Neural cell (in vitro differentiated cells): ENCODE data around the gene ITGA11. TPM values are rescaled to one million over a fixed set of nuclear protein-coding genes. Genes with fewer than 3 reads are reported as not detected.

ENCODE experiments used
- H2AFZ ChIP-seq: fragments of 200-600, 300-800 bp; sonication (generic), shearing (Covaris generic); 2 replicates; pipeline ENCODE4 v1.6.0; 2014; ENCODE audit warnings: low read depth, mild to moderate bottlenecking, antibody characterized with exemption, low read length, moderate library complexity
- H3F3A ChIP-seq: fragments of 200-600 bp; shearing (Covaris generic); 2 replicates; pipeline ENCODE4 v1.6.1; 2016; ENCODE audit warnings: mild to moderate bottlenecking, moderate library complexity, mixed read lengths, antibody characterized with exemption, low read length; ENCODE audit not compliant: insufficient read depth, poor library complexity, severe bottlenecking
- H3K27ac ChIP-seq: fragments of 200-600, 300-800 bp; sonication (generic), shearing (Covaris generic); 2 replicates; pipeline ENCODE4 v1.5.1; 2014; ENCODE audit warnings: mild to moderate bottlenecking, low read length, moderate library complexity
- H3K27me3 ChIP-seq: fragments of 300-800, 200-600 bp; sonication (generic), shearing (Covaris generic); 2 replicates; pipeline ENCODE4 v1.6.0; 2014; ENCODE audit warnings: mild to moderate bottlenecking, low read depth, low read length, moderate library complexity; ENCODE audit not compliant: insufficient read depth
- H3K36me3 ChIP-seq: fragments of 300-800, 200-600 bp; sonication (generic), shearing (Covaris generic); 2 replicates; pipeline ENCODE4 v1.5.1; 2014; ENCODE audit warnings: mild to moderate bottlenecking, antibody characterized with exemption, low read length, moderate library complexity; ENCODE audit not compliant: insufficient read depth
- H3K4me2 ChIP-seq: fragments of 300-800, 200-600 bp; sonication (generic), shearing (Covaris generic); 2 replicates; pipeline ENCODE4 v1.6.0; 2014; ENCODE audit warnings: mild to moderate bottlenecking, low read length
- H3K4me3 ChIP-seq: fragments of 300-800, 200-600 bp; sonication (generic), shearing (Covaris generic); 2 replicates; pipeline ENCODE4 v1.5.1; 2014; ENCODE audit warnings: mild to moderate bottlenecking, low read length, moderate library complexity
- H3K79me2 ChIP-seq: fragments of 200-600 bp; shearing (Covaris generic); replicated peaks from 2 replicates; pipeline ENCODE4 v1.6.0; 2014; ENCODE audit warnings: mild to moderate bottlenecking, low read length, moderate library complexity; ENCODE audit not compliant: insufficient read depth
- H3K9ac ChIP-seq: fragments of 300-800, 200-600 bp; sonication (generic), shearing (Covaris generic); 2 replicates; pipeline ENCODE4 v1.6.1; 2016; ENCODE audit warnings: mild to moderate bottlenecking, low read length, mixed read lengths
- H3K9me2 ChIP-seq: fragments of 200-600 bp; shearing (Covaris generic); 2 replicates; pipeline ENCODE4 v1.6.1; 2016; ENCODE audit warnings: mild to moderate bottlenecking, low read length, mixed read lengths; ENCODE audit not compliant: insufficient read depth
- H3K9me3 ChIP-seq: fragments of 200-600, 300-800 bp; sonication (generic), shearing (Covaris generic); 2 replicates; pipeline ENCODE4 v1.6.1; 2016; ENCODE audit warnings: mild to moderate bottlenecking, mixed run types, low read length, moderate library complexity, mixed read lengths
- H4K20me1 ChIP-seq: fragments of 200-600 bp; shearing (Covaris generic); 2 replicates; pipeline ENCODE4 v1.6.1; 2016; ENCODE audit warnings: mild to moderate bottlenecking, mixed run types; ENCODE audit not compliant: insufficient read depth
- EP300 ChIP-seq: fragments of 450-650 bp; conservative IDR thresholded peaks from 2 replicates; pipeline ENCODE4 v1.6.1; 2014; ENCODE audit warnings: antibody characterized with exemption, mild to moderate bottlenecking, moderate library complexity; ENCODE audit not compliant: poor library complexity, severe bottlenecking
- EZH2 ChIP-seq: fragments of 200-600, 300-800 bp; shearing (Covaris generic), sonication (generic); IDR thresholded peaks from 2 replicates; pipeline ENCODE4 v1.6.1; 2014; ENCODE audit warnings: antibody characterized with exemption, low read length, borderline replicate concordance, mild to moderate bottlenecking; ENCODE audit not compliant: insufficient read depth, poor library complexity, severe bottlenecking
- MXI1 ChIP-seq: fragments of 450-650 bp; conservative IDR thresholded peaks from 2 replicates; pipeline ENCODE4 v1.6.1; 2014; ENCODE audit warnings: antibody characterized with exemption, mild to moderate bottlenecking; ENCODE audit not compliant: poor library complexity, severe bottlenecking
- POLR2AphosphoS5 ChIP-seq: IDR thresholded peaks from 2 replicates; pipeline ENCODE4 v1.6.1; 2012
- RAD21 ChIP-seq: fragments of 450-650 bp; conservative IDR thresholded peaks from 2 replicates; pipeline ENCODE4 v1.6.1; 2014; ENCODE audit warnings: antibody characterized with exemption, mild to moderate bottlenecking, moderate library complexity
- SMC3 ChIP-seq: fragments of 450-650 bp; conservative IDR thresholded peaks from 2 replicates; pipeline ENCODE4 v1.6.1; 2014; ENCODE audit warnings: antibody characterized with exemption, mild to moderate bottlenecking, moderate library complexity; ENCODE audit not compliant: poor library complexity
- TAF1 ChIP-seq: IDR thresholded peaks from 2 replicates; pipeline ENCODE4 v1.6.1; 2012; ENCODE audit warnings: low read depth
- polyA plus RNA-seq: library from polyadenylated mRNA; depleted of rRNA; stranded (reverse); fragments of >200 nt; gene quantifications from 2 replicates; pipeline ENCODE4 v1.2.3, GENCODE V29; 2014
- TF ChIP-seq, protein P1 (sequence below): fragments of 450-650 bp; IDR thresholded peaks from 2 replicates; pipeline ENCODE4 v1.5.1; 2014; ENCODE audit warnings: antibody characterized with exemption, mild to moderate bottlenecking, moderate library complexity; ENCODE audit not compliant: poor library complexity, severe bottlenecking
- TF ChIP-seq, protein P2 (sequence below): IDR thresholded peaks from 2 replicates; pipeline ENCODE4 v1.6.1; 2012; ENCODE audit warnings: borderline replicate concordance

The ITGA11 gene
- polyA plus RNA-seq, 1 donor from 2014 or later = not detected

DNA sequence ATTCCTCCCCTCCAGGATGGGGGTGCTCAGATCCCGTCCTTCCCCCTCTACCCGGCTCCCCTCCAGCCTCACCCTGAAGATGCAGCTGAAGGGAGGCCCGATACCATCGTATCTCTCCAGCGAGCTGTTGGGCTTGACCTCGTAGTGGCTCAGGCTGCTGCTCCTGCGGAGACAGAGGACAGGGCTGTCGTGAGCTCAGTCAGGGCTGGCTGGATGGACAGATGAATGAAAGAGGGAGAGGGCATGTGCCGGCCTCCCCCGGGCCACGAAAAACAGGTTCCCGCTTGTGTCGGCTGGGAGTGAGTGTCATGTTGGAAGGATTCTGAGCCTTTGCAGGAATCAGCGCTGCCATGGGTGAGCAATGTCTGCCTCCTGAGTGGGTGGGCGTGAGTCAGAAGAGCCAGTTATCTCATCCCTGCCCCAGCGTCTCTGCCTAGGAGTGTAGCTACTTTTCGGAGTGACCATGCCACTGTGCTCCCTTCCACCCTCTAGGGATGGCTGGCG is 119.2 kb downstream of the ITGA11 start:
- H3K36me3 ChIP-seq = no peaks in the 10 kb centered on the region
- H3K9ac ChIP-seq = no peak overlapping the region
- H4K20me1 ChIP-seq = no peaks in the 10 kb centered on the region
- no peaks in the 10 kb centered on the region for H3K79me2 ChIP-seq
- no peak overlapping the region for H3K27ac ChIP-seq
- no peaks in the 10 kb centered on the region for H3K9me2 ChIP-seq
- no peak overlapping the region for H2AFZ ChIP-seq
- H3F3A ChIP-seq = no peaks in the 10 kb centered on the region
- TF ChIP-seq SMC3 = no peak
- H3K4me3 ChIP-seq = no peak overlapping the region
- H3K27me3 ChIP-seq = no peaks in the 10 kb centered on the region
- H3K4me2 ChIP-seq = no peak overlapping the region
- H3K9me3 ChIP-seq = no peaks in the 10 kb centered on the region

DNA sequence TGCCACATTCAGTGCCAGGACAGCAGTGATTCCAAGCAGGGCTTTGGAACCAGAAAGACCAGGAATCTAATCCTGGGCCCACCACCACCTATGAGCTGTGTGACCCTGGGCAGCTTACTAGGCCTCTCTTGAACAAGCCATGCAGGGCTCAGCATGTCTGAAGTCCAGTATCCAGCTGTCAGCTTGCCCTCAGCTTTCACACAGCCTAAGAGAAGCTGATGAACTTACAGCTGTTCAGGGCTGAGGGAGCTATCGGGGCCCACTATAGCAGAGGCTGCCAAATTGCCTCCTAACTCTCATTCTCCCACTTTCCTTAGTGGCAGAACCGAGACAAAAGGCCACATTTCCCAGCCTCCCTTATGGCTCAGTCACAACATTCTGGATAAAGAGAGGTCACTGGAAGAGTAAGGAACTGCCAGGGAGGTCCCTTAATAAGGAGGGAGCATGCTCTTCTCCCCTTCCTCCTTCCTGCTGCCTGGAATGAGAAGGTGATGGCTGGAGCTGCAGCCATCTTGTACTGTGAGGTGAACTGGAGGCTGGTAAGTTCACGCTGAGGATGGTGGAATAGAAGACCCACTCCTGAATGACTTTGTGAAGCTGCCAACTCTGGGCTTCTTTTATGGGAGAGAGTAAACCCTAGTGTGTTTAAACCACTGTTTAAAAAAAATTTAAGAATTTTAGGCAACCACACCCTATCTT is 120.0 kb downstream of the ITGA11 start:
- Histone ChIP-seq H4K20me1 (no peaks in the 10 kb centered on the region), H3K27ac (no peak overlapping the region), H3K9me2 (no peaks in the 10 kb centered on the region), H3F3A (no peaks in the 10 kb centered on the region), H2AFZ (no peak overlapping the region), H3K9me3 (no peaks in the 10 kb centered on the region), H3K79me2 (no peaks in the 10 kb centered on the region), H3K9ac (no peak overlapping the region), H3K36me3 (no peaks in the 10 kb centered on the region), H3K4me2 (no peak overlapping the region), H3K4me3 (no peak overlapping the region), H3K27me3 (no peaks in the 10 kb centered on the region)
- TF ChIP-seq, protein P1, sequence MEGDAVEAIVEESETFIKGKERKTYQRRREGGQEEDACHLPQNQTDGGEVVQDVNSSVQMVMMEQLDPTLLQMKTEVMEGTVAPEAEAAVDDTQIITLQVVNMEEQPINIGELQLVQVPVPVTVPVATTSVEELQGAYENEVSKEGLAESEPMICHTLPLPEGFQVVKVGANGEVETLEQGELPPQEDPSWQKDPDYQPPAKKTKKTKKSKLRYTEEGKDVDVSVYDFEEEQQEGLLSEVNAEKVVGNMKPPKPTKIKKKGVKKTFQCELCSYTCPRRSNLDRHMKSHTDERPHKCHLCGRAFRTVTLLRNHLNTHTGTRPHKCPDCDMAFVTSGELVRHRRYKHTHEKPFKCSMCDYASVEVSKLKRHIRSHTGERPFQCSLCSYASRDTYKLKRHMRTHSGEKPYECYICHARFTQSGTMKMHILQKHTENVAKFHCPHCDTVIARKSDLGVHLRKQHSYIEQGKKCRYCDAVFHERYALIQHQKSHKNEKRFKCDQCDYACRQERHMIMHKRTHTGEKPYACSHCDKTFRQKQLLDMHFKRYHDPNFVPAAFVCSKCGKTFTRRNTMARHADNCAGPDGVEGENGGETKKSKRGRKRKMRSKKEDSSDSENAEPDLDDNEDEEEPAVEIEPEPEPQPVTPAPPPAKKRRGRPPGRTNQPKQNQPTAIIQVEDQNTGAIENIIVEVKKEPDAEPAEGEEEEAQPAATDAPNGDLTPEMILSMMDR = no peak
- no peak for TF ChIP-seq EP300
- TF ChIP-seq, protein P2, sequence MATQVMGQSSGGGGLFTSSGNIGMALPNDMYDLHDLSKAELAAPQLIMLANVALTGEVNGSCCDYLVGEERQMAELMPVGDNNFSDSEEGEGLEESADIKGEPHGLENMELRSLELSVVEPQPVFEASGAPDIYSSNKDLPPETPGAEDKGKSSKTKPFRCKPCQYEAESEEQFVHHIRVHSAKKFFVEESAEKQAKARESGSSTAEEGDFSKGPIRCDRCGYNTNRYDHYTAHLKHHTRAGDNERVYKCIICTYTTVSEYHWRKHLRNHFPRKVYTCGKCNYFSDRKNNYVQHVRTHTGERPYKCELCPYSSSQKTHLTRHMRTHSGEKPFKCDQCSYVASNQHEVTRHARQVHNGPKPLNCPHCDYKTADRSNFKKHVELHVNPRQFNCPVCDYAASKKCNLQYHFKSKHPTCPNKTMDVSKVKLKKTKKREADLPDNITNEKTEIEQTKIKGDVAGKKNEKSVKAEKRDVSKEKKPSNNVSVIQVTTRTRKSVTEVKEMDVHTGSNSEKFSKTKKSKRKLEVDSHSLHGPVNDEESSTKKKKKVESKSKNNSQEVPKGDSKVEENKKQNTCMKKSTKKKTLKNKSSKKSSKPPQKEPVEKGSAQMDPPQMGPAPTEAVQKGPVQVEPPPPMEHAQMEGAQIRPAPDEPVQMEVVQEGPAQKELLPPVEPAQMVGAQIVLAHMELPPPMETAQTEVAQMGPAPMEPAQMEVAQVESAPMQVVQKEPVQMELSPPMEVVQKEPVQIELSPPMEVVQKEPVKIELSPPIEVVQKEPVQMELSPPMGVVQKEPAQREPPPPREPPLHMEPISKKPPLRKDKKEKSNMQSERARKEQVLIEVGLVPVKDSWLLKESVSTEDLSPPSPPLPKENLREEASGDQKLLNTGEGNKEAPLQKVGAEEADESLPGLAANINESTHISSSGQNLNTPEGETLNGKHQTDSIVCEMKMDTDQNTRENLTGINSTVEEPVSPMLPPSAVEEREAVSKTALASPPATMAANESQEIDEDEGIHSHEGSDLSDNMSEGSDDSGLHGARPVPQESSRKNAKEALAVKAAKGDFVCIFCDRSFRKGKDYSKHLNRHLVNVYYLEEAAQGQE = no peak
- no peak for TF ChIP-seq SMC3
- TF ChIP-seq RAD21 = no peak
- TF ChIP-seq TAF1 = no peak
- TF ChIP-seq EZH2 = no peak
- TF ChIP-seq MXI1 = no peak
- no peak for TF ChIP-seq POLR2AphosphoS5
